DMS79 treated with DMSO at 0.1 percent for 48 hours (cell line): ENCODE data around the gene HEXD.

Source experiments
- DNase-seq: peaks from one replicate; lab custom pipeline; 2025; lab: John Stamatoyannopoulos, UW

HEXD gene

DNA sequence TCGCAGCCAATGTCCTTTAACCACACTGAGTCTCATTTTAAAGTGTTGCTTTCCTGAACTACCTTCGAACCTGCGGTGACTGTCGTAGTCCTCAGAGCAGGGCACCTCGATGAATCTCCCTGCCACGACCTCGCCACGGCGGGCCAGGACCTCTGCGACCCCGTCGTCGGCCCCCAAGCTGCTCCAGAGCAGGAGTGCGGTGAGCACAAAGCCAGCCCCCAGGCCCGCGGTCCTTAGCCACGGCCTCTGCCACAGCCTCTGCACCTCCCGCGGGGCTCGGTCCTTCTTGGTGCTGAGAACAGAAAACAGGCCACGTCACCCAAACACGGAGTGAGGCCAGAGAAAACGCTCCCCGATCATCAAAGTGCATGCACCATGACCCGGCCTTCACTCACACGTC is 2.8 kb upstream of the HEXD start:
- DNase-seq: no peak

DNA sequence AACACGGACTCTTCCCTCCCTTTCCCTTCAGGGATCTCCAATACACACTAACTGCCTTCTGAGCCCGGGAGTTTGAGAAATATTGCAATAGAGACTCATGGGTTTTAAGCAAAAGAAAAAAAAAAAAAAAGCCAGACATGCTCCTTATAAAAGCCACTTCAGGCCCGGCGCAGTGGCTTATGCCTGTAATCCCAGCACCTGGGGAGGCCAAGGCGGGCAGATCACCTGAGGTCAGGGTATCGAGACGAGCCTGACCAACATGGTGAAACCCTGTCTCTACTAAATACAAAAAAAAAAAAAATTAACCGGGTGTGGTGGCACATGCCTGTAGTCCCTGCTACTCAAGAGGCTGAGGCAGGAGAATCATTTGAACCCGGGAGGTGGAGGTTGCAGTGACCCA is 2.4 kb upstream of the HEXD start:
- no peak for DNase-seq

DNA sequence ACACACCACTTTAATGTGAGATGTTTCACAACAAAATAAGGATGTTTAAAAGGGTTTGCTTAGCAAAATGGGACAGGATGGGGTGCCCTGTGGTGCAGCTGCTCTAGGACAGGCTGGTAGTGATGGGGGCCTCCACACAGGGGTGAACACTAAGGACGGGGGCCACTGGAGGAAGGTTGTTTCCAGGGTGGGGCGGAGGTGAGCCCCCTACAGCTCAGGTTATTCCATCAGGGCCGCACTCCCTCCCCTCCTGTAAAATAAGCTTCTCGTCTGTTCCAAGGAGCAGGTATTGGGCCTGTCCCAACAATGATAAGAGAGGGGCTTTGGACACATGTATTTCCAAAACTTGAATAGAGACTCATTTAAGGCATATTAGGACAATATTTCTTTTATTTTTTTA is 1.9 kb upstream of the HEXD start:
- DNase-seq: no peak

DNA sequence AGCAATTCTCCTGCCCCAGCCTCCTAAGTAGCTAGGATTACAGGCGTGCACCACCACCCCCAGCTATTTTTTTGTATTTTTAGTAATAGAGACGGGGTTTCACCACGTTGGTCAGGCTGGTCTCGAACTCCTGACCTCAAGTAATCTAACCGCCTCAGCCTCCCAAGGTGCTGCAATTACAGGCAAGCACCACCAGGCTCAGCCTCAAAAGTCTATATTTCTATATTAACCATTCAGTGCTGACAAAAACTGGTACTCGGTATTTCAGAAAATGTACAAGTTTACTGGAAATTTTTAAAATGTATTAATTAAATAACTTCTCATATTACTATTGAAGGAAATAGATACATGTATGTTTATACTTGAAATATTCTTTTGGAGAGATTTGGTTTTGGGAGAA is 1.4 kb upstream of the HEXD start:
- DNase-seq: no peak

DNA sequence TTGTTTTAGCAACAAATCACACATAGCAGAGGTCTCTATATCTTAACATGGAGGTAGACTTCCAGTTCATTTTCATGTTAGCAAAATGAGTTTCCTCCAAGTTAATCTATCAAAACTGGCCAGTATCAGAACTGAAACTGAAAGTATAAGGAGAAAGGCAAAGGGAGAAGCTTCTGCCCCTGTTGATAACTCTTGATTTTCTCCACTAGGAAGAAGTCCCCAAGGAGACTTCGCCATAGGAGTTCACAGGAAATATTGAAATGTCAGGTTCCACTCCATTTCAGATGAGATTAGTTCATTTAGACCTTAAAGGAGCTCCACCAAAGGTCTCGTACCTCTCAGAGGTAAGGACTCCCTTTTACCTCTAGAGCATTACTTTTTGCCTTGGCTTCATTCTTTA is 1.4 kb downstream of the HEXD start:
- no peak for DNase-seq

DNA sequence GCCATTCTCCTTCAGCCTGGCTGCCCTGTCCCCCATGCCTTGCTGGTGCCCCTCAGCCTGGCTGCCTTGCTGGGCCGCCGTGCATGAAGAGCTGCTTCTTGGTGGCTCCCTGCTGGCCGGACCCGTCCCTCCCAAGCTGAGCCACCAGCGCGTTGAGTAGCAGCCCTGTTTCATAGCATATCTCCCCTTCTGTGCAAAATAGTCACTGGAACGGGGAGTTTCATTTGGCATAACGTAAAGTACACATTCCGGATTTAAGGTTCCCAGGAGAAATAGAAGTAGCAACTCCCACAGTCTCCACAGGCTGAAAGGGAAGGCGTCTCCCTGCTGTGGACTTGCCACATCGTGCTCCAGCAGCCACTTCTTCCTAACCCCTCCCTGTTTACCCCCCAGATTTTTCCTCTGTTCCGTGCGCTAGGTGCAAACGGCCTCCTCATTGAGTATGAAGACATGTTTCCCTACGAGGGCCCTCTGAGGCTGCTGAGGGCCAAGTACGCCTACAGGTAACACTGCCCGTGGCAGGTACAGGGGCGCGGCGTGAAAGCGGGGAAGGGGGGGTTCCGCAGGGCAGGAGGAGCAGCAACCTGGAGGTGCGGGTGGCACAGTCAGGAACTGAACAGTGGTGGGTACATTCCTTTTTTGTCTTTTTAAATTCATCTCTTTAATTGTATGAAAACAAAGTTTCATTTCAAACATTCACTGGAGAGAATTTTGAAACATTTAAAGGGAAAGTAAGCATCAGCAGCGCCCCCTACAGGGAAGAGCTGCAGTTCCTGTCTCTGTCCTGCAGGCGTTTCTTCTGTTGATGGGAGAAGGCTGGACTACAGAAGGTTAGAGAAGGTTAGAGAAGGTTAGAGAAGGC is 6.1 kb downstream of the HEXD start:
- no peak for DNase-seq

DNA sequence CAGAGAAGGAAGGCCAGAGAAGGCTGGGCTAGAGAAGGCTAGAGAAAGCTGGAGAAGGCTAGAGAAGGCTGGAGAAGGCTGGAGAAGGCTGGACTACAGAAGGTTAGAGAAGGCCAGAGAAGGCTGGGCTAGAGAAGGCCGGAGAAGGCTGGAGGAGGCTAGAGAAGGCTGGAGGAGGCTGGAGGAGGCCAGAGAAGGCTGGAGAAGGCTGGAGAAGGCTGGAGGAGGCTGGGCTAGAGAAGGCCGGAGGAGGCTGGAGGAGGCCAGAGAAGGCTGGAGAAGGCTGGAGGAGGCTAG is 6.7 kb downstream of the HEXD start:
- no peak for DNase-seq

DNA sequence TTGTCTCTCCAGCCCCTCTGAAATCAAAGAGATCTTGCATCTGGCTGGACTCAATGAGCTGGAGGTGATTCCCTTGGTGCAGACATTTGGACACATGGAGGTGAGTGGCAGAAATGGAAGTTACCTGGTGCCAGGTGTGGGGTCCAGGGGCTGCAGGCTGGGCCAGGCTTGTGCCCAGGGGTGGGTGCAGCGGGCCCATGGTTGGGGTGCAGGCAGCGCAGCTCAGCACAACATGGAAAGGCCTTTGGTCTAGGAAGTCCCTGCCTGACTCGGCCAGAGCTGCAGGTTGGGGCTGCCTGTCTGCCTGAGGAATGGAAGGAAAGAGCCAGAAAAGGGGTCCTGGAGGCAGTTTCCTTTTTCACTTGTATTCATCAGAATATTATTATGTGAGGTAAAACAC is 10.4 kb downstream of the HEXD start:
- DNase-seq: no peak

DNA sequence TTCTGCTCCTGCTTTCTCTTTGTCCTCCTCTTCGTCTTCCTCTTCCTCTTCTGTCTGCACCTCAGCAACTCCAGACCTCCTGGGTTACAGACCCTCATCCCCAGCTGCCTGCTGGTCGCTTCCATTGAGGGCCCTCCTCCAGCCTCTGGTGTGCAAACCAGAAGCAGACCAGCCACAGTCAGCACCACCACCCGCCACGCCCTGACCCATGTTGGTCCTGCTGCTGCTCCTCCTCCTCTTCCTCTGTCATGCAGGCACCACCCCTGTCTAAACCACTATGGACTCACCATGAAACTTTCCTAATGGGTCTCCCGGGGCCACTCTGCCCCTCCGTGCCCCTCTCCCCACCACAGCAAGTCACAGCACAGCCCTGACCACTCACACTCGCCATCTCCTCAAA is 11.7 kb downstream of the HEXD start:
- no peak for DNase-seq

DNA sequence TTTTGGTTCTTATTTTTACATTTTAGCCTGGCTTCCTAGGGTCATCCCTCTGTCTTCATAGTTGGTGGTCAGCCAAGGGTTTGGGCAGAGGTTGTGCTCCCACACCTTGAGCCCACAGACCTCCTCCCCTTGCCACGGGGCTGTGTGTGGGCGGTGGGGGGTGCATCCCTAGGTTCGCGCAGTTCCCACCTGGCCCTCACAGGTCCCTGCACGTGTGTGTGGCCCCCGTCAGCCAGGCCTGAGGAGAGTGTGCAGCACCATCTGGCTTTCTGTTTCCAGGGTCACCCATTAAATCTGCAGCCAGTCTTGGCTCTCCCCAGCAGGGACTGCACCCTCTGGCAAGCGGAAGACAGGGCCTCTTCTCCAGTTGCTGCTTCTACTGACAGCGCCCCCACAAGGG is 13.9 kb downstream of the HEXD start:
- no peak for DNase-seq

DNA sequence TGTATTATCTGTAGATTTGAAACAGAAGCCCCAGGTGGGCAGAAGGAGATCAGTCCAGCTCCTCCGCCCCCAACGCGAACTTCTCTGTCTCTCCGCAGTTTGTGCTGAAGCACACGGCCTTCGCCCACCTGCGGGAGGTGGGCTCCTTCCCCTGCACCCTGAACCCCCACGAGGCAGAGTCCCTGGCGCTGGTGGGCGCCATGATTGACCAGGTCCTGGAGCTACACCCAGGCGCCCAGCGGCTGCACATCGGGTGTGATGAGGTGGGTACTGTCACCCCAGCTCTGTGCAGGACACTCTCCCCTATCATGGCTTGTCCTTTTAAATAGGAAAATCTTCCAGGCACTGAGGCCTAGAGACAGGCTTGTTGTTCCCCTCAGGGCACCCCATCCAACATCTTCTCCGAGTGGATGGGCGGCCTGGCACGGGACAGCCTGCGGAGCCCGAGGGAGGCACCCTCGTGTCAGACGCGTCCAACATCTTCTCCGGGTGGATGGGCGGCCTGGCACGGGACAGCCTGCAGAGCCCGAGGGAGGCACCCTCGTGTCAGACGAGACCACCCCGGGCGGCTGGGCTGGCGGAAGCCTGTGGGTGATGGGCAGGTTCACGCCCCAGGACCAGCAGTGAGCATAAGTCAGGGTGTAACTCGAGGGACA is 15.5 kb downstream of the HEXD start:
- no peak for DNase-seq

DNA sequence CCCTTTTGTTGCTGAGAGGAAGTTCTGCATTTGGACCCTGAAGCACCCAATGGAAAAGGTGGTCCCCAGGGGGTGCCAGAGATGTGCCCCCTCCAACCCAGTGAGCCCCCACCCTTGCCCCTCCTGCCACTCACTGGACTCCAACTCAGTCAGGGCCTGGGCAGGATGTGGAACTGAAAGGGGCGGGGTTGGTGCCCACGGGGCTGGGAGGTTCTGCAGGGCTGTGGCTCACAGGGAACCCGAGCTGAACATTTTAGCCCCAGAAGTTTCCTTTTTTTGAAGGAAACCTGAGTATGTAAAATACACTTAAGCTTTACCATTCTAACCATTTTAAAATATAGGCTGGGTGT is 16.0 kb downstream of the HEXD start:
- DNase-seq: no peak

DNA sequence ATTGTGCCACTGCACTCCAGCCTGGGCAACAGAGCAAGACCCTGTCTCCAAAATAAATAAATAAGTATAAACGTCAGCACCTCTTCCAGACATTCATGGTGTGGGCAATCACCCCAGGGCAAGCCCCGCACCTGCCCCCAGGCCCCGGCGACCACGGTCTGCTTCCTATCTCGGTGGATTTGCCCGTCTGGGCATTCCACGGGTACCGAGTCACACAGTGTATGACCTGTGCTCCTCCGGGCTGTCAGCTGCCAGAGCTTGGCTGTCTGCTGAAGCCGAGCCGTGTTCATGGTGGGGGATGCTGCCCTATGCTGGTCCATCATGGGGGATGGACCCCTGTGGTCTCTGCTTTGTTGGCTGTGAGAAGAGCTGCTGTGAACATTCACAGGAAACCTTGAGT is 17.0 kb downstream of the HEXD start:
- DNase-seq: no peak

DNA sequence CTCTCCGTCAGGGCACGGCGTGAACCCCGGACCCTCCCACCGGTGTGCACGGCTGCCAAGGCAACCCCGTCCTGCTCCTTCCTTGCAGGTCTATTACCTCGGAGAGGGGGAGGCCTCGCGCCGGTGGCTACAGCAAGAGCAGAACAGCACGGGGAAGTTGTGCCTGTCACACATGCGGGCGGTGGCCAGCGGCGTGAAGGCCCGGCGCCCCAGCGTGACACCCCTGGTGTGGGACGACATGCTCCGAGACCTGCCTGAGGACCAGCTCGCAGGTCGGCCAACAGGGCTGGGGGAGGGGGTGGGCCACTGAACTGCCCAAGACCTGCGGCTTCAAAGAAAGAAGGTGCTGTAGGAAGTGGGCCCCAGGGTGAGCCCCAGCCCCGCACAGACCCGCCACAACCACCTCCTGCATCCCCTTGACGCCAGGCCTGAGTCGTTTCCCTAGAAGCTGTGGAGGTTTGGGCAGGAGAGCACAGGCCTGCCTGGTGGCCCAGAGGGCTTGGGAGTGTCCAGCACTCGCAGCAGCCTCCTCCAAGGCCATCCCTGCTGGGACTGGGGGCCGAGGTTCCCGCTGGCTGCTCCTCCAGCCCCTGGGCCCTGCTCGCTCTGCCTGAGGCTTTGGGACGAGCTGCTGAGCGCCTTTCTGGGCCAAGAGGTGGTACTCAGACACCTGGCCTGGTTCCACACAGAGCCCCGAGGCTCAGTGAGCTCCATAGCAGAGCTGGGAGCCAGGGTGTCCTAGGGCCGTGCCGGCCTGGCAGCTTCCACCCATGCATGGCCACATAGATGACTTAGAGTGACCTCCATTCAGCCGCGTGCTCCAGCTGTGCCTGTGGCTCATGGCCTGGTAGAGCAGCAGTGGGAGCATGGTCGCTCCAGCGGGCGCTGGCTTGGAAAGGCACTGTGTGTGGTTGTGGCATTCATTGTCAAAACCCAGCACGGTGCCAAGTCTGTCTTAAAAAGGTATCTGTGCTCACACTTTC is 17.7 kb downstream of the HEXD start:
- no peak for DNase-seq

DNA sequence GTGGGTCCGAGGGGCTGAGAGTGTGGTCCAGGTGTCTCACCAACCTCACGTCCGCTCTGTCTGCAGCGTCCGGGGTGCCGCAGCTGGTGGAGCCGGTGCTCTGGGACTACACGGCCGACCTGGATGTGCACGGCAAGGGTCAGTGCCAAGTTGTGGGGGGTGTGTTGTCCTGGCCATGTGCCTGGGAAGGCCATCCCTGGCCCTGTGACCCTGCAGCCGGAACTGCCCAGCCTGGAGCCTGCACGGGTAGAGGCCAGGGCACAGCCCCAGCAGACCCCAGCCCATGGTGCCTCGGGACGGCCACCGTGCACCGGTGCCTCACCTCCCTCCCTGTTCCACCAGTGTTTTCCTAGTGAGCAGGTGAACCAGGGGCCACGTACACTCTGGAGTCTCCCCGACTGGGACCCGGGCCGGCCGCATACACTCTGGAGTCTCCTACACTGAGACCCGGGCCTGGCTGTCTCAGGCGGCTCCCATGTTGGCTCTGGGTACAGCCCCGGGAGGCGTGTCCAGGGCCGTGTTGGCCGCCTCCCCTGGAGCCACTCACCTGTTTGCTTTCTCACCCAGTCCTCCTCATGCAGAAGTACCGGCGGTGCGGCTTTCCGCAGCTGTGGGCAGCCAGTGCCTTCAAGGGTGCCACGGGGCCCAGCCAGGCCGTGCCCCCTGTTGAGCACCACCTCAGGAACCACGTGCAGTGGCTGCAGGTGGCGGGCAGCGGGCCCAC is 18.6 kb downstream of the HEXD start:
- DNase-seq: no peak

DNA sequence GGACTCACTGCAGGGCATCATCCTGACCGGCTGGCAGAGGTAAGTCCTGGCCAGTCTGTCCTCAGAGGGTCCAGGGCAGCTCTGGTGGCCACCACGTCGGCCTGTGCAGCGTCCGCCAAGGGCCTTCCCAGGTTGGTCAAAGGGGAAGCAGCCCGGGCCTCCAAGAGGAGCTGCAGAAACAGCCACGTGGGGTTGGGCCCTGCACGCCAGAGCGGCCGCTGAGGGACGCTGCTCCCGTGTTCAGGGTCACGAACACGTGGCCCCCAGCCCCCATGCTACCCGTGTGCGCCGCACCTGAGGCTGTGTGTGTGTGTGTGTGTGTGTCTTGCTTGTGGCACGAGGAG is 19.1 kb downstream of the HEXD start:
- no peak for DNase-seq

DNA sequence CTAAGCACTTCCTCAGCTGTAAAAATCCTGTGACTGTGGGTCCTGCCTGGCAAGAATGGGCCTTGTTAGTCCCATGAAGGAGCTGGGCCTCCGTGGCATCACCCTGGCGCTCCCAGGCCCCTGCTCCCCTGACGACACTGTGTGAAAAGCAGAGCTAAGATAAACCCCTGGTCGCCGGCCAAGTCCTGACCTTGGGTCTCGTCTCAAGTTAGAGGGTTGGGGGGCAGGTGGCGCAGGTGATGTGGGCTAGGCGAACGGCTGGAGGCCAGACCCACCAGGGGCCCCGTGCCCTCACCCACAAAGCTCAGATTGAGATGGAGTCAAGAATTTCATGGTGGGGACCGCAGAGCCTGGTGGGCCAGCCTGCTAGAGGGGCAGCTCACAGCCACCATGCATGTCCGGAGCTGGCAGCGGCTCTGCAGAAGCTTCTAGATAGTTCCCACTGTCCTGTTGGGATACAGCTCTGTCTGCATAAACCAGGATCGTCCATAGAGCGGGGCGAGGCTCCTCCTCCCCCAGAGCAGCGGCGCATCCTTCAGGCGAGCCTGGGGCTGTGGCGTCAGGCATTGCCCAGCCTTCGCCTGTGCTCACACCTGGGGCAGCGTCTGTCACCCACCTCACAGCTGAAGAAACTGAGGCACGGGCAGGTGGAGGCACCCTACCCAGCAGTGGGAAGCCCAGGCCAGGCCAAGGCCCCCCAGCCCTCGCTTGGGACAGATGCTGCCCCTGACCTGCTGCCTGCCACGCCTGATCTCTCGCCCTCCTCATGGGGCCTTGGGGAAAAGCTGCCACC is 20.4 kb downstream of the HEXD start:
- no peak for DNase-seq

DNA sequence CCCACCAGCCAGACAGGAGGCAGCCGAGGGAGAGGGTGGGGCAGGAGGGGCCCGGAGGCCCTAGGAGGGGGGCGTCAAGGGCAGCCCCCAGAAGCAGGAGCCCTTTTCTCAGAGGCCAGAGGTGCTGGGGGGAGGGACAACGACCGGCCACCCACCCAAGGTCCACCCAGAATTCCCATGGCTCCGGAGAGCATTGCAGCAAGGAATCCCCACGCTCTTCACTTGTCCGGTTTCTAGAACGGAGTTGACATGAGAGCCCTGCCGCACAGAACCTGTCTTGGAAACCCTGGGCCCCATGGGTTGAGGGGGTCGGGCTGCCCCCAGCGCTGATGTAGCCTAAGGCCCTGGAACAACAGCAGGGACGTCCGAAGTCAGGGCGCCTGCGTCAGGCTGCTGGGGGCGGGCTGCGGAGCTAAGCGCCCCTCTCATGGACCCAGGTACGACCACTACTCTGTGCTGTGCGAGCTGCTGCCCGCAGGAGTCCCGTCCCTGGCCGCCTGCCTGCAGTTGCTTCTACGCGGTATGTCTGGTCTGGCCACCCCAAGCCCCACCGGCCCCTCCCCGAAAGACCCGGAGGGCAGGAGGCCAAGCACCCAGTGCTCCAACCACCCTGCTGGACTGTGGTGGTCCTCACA is 21.2 kb downstream of the HEXD start:
- no peak for DNase-seq

DNA sequence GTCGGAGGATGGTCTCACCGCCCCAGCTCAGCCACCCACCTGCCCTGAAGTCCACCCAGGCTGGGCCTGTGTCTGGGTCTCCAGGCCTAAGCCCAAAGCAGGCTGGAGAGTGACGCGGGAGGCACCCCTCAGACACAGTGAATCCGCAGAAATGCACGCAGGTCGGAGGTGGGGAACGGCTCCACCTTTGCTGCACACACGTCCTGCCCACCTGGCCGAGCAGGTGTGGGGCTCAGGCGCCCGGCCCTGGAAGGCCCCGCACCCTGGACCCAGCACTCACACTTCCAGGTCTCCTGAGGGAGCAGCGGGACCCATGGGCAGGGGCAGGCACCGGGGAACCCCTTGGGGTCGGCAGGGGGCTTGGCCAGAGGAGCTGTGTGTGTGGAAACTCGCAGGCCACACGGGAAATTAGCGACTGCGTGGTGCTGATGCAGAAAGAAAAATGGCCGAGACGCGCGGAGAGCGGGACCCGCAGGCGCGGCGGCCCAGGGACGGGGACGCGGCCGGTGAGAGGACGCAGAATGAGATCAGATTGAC is 21.8 kb downstream of the HEXD start:
- DNase-seq: no peak

DNA sequence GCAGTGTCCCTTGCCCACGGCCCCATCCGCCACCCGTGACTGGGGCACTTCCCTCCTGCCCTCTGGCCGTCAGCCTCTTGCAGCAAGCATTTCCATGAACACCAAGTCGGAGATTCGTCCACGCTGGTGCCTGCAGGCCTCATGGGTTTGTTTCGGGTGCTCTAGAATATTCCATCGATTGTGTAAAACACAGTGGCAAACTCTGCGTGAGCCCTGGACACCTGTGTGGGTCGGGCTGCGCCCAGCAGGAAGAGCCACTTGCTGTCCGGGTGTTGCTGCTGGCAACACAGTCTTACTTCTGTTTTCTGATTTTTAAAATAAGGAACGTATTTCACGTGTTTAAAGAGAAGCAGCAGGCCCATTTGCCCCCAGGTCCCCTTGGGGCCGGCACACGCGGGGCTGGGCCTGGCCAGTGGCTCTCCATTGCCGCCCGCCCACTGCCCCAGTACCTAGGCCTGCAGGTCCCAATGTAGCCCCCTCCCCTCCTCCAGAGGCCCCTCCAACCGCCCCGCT is 22.4 kb downstream of the HEXD start:
- DNase-seq: no peak
